HPDE6-E6E7 (cell line): ENCODE data around the gene AMBP.

Experiments used
- DNase-seq: peaks from one replicate; pipeline ENCODE4 v3.0.0; 2011; ENCODE audit warnings: missing footprints; ENCODE audit errors: extremely low spot score

AMBP gene

GRCh38 chr9:114075602-114076001 is 2.5 kb downstream of the AMBP start:
- no peak for DNase-seq

GRCh38 chr9:114072184-114073140 is 5.6 kb downstream of the AMBP start:
- DNase-seq, result no peak

GRCh38 chr9:114071197-114071795 is 6.8 kb downstream of the AMBP start:
- no peak for DNase-seq

- no peak for DNase-seq
These were observed 7.7 kb downstream of the AMBP start for GRCh38 chr9:114070188-114071103.

GRCh38 chr9:114069476-114070187 is 8.5 kb downstream of the AMBP start:
- DNase-seq, result no peak

GRCh38 chr9:114065304-114065703 is 12.8 kb downstream of the AMBP start:
- no peak for DNase-seq

- no peak for DNase-seq
These were observed 16.1 kb downstream of the AMBP start for GRCh38 chr9:114061830-114062474.

GRCh38 chr9:114061292-114061691 is 16.8 kb downstream of the AMBP start:
- DNase-seq, result no peak

- no peak for DNase-seq
These were observed 17.4 kb downstream of the AMBP start for GRCh38 chr9:114060711-114061110.

- DNase-seq, result no peak
These were observed 18.0 kb downstream of the AMBP start for GRCh38 chr9:114060070-114060469.

- DNase-seq, result no peak
These were observed 18.9 kb downstream of the AMBP start for GRCh38 chr9:114059047-114059803.

- DNase-seq, result no peak
These were observed 19.4 kb downstream of the AMBP start for GRCh38 chr9:114058688-114059046.

- no peak for DNase-seq
These were observed 20.8 kb downstream of the AMBP start for GRCh38 chr9:114057161-114057885.

- no peak for DNase-seq
These were observed 21.6 kb downstream of the AMBP start for GRCh38 chr9:114056527-114056926.

GRCh38 chr9:114055894-114056293 is 22.2 kb downstream of the AMBP start:
- no peak for DNase-seq

- DNase-seq, result no peak
These were observed 23.0 kb downstream of the AMBP start for GRCh38 chr9:114055061-114055460.

GRCh38 chr9:114054191-114054690 is 23.9 kb downstream of the AMBP start:
- no peak for DNase-seq

GRCh38 chr9:114053246-114054005 is 24.7 kb downstream of the AMBP start:
- DNase-seq, result no peak

GRCh38 chr9:114051706-114052105 is 26.4 kb downstream of the AMBP start:
- DNase-seq, result no peak
